Heart left ventricle (tissue), 16 donors: Measurements from ENCODE around the gene PGK2. TPM values are rescaled to one million over a fixed set of nuclear protein-coding genes. Genes with fewer than 3 reads are reported as not detected.

ENCODE experiments used
- ATAC-seq, 4 donors: fragments of 200-7000 bp; cut with Tn5 transposase; one replicate each; pipeline ENCODE4 v1.9.1; 2020 to 2022; ENCODE audit warnings: moderate library complexity in 4 of 4, mild to moderate bottlenecking in 3 of 4, moderate number of reproducible peaks in 1 of 4
- DNase-seq, 5 donors: peaks; one replicate each; pipeline ENCODE4 v3.0.0-alpha.2; 2020
- H3K27ac ChIP-seq, 12 donors: fragments of 200-600 bp; sonication (generic) in 4 of 12; one replicate each; pipeline versions ENCODE4 v1.5.0 to v1.8.0; 2016 to 2022; ENCODE audit warnings: mild to moderate bottlenecking in 2 of 12
- H3K27me3 ChIP-seq, 9 donors: fragments of 200-600 bp; sonication (generic) in 2 of 9; one replicate each; pipeline versions ENCODE4 v1.5.1 to v1.8.0; 2016 to 2022; ENCODE audit warnings: mild to moderate bottlenecking in 3 of 9
- H3K36me3 ChIP-seq, 9 donors: fragments of 200-600 bp; sonication (generic) in 2 of 9; one replicate each; pipeline versions ENCODE4 v1.5.0 to v1.8.0; 2018 to 2022; ENCODE audit warnings: mild to moderate bottlenecking in 2 of 9
- H3K4me1 ChIP-seq, 12 donors: fragments of 200-600 bp; sonication (generic) in 4 of 12; one replicate each; pipeline versions ENCODE4 v1.5.0 to v1.8.0; 2016 to 2022; ENCODE audit warnings: mild to moderate bottlenecking in 3 of 12
- H3K4me3 ChIP-seq, 12 donors: fragments of 200-600 bp; sonication (generic) in 4 of 12; one replicate each; pipeline versions ENCODE4 v1.5.0 to v1.8.0; 2017 to 2022; ENCODE audit warnings: mild to moderate bottlenecking in 9 of 12, moderate library complexity in 4 of 12
- H3K9me3 ChIP-seq, 12 donors: fragments of 200-600 bp; sonication (generic) in 4 of 12; one replicate each; pipeline versions ENCODE4 v1.5.0 to v1.8.0; 2016 to 2022; ENCODE audit warnings: mild to moderate bottlenecking in 1 of 12
- POLR2A ChIP-seq, 2 donors: fragments of 450-650 bp; IDR thresholded peaks; one replicate each; pipeline ENCODE4 v1.6.1; 2017; ENCODE audit warnings: antibody characterized with exemption in 2 of 2, mild to moderate bottlenecking in 2 of 2, moderate library complexity in 2 of 2
- WGBS, 4 donors: extraction: QIAGEN DNeasy Blood & Tissue Kit in 2 of 4; methylation state at CpG; one replicate each; pipeline versions ENCODE4 v1.1.5 to v1.1.7; 2013 to 2018; 5-methylcytosine and 5-hydroxymethylcytosine counted together
- intact Hi-C, 10 donors: fragments of 100-400 bp; cut with DNase I; formaldehyde crosslinking; loops; one replicate each; pipeline versions ENCODE4 v1.11.1 to v1.14.2; 2022
- polyA plus RNA-seq, 2 donors: library from polyadenylated mRNA; stranded (reverse); fragments of 200-250 nt; gene quantifications; one replicate each; pipeline ENCODE4 v1.2.3, GENCODE V29; 2013
- total RNA-seq, 9 donors: library from RNA; depleted of rRNA in 2 of 9; stranded (reverse); fragments of >200 nt in 2 of 9; fragmentation: NEBNext Ultra II Directional in 3 of 9; extraction: Animal tissue kit (Norgen Biotek cat#: 25700) in 3 of 9; gene quantifications; one replicate each; pipeline versions ENCODE4 v1.1.0 to v1.2.4, GENCODE V29; 2016 to 2023
- TF ChIP-seq, protein P1 (sequence below), 12 donors: fragments of 200-600 bp; sonication (generic) in 4 of 12; IDR thresholded peaks; one replicate each; pipeline versions ENCODE4 v1.5.0 to v1.8.0; 2018 to 2022; ENCODE audit warnings: antibody characterized with exemption in 12 of 12, mild to moderate bottlenecking in 5 of 12
- donor health status: ischemic (EF 13 %, LVEDD 7.1; RV severe dilation, severe dysfunction).
- donor health status: healthy with polysubstance abuse.
- donor health status: DM: no; HTN: yes; CAD: no.
- donor health status: DM: no; HTN: no; CAD: no.
- donor health status: ischemic (EF 25% LVEDD 6.9; RV normal size, moderate dysfunction).
- donor health status: ischemic (EF 25% LVEDD 5.7; RV mildly dilated, moderate dysfunction).
- donor health status: healthy.
- donor health status: DM: yes; HTN: yes; CAD: no.
- donor health status: ischemic (EF 35%, LVEDD 5.7; RV mildly dilated, moderate dysfunction).
- donor health status: nonischemic (EF 11% LVEDD 7.7; RV severe dilation, severe dysfunction).
- donor health status: DM: yes; HTN: yes; CAD: no.
- donor health status: PGD.
- donor health status: ischemic (EF 29% LVEDD 5.4; RV normal size, mild dysfunction).
- donor health status: nonischemic (EF 23%, LVEDD 6.1; RV moderate dilation, normal function).

PGK2 gene
- total and polyA plus RNA-seq, 11 donors: not detected

DNA sequence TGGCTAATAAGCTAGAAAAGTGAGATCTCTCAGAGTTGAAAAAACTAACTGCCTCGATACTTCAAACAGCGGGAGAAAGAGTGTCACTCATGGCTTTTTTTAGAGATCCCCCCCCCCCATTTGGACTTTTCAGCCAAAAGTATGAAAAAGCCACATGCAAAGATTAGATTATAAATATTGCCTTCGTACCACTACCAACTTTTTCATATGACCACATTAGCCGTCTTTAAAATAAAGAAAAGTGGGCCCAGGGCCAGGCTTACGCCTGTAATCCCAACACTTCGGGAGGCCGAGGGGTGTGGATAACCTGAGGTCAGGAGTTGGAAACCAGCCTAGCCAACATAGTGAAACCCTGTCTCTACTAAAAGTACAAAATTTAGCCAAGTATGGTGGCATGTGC lies 4.4 kb downstream of the PGK2 start:
- Histone ChIP-seq H3K27ac (no peak overlapping the region), H3K36me3 (no peaks in the 10 kb centered on the region), H3K27me3 (no peaks in the 10 kb centered on the region), H3K4me1 (no peaks in the 10 kb centered on the region), H3K4me3 (no peak overlapping the region), H3K9me3 (no peaks in the 10 kb centered on the region)
- WGBS, 4 donors: 82 to 88% (median 86%) methylated on average over 7 of the region's 7 CpGs
- intact Hi-C loops: no loop called here
- TF ChIP-seq POLR2A (IDR thresholded peaks at IDR 0.05): no peak
- TF ChIP-seq, protein P1, sequence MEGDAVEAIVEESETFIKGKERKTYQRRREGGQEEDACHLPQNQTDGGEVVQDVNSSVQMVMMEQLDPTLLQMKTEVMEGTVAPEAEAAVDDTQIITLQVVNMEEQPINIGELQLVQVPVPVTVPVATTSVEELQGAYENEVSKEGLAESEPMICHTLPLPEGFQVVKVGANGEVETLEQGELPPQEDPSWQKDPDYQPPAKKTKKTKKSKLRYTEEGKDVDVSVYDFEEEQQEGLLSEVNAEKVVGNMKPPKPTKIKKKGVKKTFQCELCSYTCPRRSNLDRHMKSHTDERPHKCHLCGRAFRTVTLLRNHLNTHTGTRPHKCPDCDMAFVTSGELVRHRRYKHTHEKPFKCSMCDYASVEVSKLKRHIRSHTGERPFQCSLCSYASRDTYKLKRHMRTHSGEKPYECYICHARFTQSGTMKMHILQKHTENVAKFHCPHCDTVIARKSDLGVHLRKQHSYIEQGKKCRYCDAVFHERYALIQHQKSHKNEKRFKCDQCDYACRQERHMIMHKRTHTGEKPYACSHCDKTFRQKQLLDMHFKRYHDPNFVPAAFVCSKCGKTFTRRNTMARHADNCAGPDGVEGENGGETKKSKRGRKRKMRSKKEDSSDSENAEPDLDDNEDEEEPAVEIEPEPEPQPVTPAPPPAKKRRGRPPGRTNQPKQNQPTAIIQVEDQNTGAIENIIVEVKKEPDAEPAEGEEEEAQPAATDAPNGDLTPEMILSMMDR (IDR thresholded peaks at IDR 0.05): no peak
- ATAC-seq (no peak), DNase-seq (no peak)

- no peak overlapping the region for H3K27ac ChIP-seq
- H3K36me3 ChIP-seq: no peaks in the 10 kb centered on the region
- no peaks in the 10 kb centered on the region for H3K4me1 ChIP-seq
- no peak for DNase-seq
- no peak overlapping the region for H3K4me3 ChIP-seq
- ATAC-seq: no peak
- WGBS, 4 donors: 43 to 69% (median 53%) methylated on average over 1 of the region's 1 CpG
- H3K27me3 ChIP-seq: no peaks in the 10 kb centered on the region
- TF ChIP-seq, protein P1 (IDR thresholded peaks at IDR 0.05): no peak
- TF ChIP-seq POLR2A (IDR thresholded peaks at IDR 0.05): no peak
- no peaks in the 10 kb centered on the region for H3K9me3 ChIP-seq
- intact Hi-C loops: no loop called here
Observed at GRCh38 chr6:49782293-49782692, 4.8 kb downstream of the PGK2 start.

DNA sequence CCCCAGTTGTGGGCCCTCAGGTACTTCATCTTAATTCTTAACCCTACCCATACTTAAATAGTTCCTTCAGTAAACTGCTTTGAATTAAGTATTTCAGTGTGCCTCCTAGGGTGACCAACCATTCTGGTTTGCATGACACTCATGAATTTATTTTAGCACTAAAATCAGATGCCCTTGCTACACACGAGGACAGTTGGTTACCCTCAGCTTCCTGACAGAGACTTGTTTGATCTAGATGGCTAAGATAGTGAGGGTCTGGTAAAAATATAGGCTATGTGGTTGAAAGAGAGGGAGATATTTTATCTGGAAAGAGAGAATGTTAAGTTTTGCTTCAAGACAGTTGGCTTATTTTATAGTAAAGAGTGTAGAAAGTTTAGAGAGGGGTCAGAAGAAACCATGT lies 10.6 kb downstream of the PGK2 start:
- 13 to 28% (median 20%) methylated on average over 1 of the region's 1 CpG for WGBS, 4 donors
- intact Hi-C loops: no loop called here
- ATAC-seq (no peak), DNase-seq (no peak)
- H3K36me3 ChIP-seq: no peaks in the 10 kb centered on the region
- no peaks in the 10 kb centered on the region for H3K4me1 ChIP-seq
- H3K27me3 ChIP-seq: no peaks in the 10 kb centered on the region
- no peak overlapping the region for H3K27ac ChIP-seq
- no peak for TF ChIP-seq POLR2A (IDR thresholded peaks at IDR 0.05)
- TF ChIP-seq, protein P1 (IDR thresholded peaks at IDR 0.05): no peak
- no peaks in the 10 kb centered on the region for H3K9me3 ChIP-seq
- H3K4me3 ChIP-seq: no peak overlapping the region

DNA sequence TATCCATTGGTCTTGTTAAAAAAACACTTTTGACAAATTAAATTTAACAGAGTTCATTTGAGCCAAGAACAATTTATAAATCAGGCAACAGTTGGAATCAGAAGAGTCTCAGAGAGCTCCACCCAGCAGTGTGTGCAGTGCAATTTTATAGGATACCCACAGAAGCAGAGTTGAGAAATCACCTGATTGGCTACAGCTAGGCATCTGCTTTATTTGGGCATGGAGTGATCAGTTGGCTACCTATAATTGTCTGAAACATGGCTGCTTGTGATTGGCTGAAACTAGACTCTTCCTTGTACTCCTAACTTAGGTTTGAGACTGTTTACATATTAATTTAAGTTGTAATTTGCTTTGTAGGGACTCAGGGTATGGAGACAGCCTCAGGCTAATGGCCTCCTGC lies 12.0 kb downstream of the PGK2 start:
- Histone ChIP-seq H3K27me3 (no peaks in the 10 kb centered on the region), H3K4me1 (no peaks in the 10 kb centered on the region), H3K4me3 (no peak overlapping the region), H3K27ac (no peak overlapping the region), H3K36me3 (no peaks in the 10 kb centered on the region), H3K9me3 (no peaks in the 10 kb centered on the region)
- intact Hi-C loops: no loop called here
- TF ChIP-seq, protein P1 (IDR thresholded peaks at IDR 0.05): no peak
- TF ChIP-seq POLR2A (IDR thresholded peaks at IDR 0.05): no peak
- DNase-seq (no peak), ATAC-seq (no peak)
